K562 (cell line): ENCODE results near the gene KTN1.

Source experiments
- BRCA1 ChIP-seq, 2 experiments: fragments of 450-650 bp in 1 of 2; sonication (generic) in 1 of 2; formaldehyde crosslinking in 1 of 2; IDR thresholded peaks; 2 replicates each; pipeline versions ENCODE4 v1.5.0 to v1.6.1; 2017 to 2020; ENCODE audit warnings: mild to moderate bottlenecking in 1 of 2, missing genetic modification reagents in 1 of 2
- FOXK2 ChIP-seq, 2 experiments: fragments of 450-650 bp; IDR thresholded peaks in 1 of 2; conservative IDR thresholded peaks in 1 of 2; 2 replicates each; pipeline ENCODE4 v1.6.1; 2016; ENCODE audit warnings: low read depth in 2 of 2, mild to moderate bottlenecking in 1 of 2
- GABPA ChIP-seq: fragments of 200-800 bp; sonication (Bioruptor generic); conservative IDR thresholded peaks from 2 replicates; pipeline ENCODE4 v1.6.1; 2016; ENCODE audit warnings: low read depth, missing genetic modification characterization, missing compliant biosample characterization
- TF ChIP-seq, protein P1 (sequence below), 3 experiments: IDR thresholded peaks in 2 of 3; conservative IDR thresholded peaks in 1 of 3; 2 replicates each; pipeline ENCODE4 v1.5.1; 2011 to 2012; ENCODE audit warnings: low read length in 3 of 3, mild to moderate bottlenecking in 3 of 3, control low read depth in 2 of 3, improper control_type of control experiment in 1 of 3, inconsistent platforms in 1 of 3, low read depth in 1 of 3, mixed read lengths in 1 of 3, moderate library complexity in 1 of 3; ENCODE audit not compliant: insufficient read depth in 2 of 3
- TF ChIP-seq, protein P2 (sequence below): IDR thresholded peaks from 3 replicates; pipeline ENCODE4 v1.6.1; 2011; ENCODE audit warnings: borderline replicate concordance, mild to moderate bottlenecking, moderate library complexity; ENCODE audit not compliant: insufficient read length; ENCODE audit errors: extremely low read depth

DNA sequence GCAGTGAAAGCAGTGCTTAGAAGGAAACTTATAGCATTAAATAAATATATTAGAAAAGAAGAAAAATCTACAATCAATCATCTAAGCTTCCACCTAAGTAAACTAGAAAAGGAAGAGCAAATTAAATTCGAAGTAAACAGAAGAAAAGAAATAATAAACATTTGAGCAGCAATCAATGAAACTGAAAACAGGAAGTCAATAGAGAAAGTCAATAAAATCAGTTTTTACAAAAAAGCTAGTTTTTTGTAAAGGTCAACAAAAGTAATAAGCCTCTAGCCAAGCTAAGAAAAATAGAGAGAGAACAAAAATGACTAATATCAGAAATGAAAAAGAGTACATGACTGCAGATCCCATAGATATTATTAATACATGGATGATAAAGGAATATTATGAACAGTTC is 34.2 kb upstream of the KTN1 start:
- TF ChIP-seq, protein P1, sequence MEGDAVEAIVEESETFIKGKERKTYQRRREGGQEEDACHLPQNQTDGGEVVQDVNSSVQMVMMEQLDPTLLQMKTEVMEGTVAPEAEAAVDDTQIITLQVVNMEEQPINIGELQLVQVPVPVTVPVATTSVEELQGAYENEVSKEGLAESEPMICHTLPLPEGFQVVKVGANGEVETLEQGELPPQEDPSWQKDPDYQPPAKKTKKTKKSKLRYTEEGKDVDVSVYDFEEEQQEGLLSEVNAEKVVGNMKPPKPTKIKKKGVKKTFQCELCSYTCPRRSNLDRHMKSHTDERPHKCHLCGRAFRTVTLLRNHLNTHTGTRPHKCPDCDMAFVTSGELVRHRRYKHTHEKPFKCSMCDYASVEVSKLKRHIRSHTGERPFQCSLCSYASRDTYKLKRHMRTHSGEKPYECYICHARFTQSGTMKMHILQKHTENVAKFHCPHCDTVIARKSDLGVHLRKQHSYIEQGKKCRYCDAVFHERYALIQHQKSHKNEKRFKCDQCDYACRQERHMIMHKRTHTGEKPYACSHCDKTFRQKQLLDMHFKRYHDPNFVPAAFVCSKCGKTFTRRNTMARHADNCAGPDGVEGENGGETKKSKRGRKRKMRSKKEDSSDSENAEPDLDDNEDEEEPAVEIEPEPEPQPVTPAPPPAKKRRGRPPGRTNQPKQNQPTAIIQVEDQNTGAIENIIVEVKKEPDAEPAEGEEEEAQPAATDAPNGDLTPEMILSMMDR (IDR thresholded peaks at IDR 0.05 in 2 of 3, conservative IDR thresholded peaks at IDR 0.05 in 1 of 3; ENCODE audit: insufficient read depth in 2 of 3, low read depth in 1 of 3, low read length in 3 of 3), result no peak
- TF ChIP-seq GABPA (tag), result no peak
- TF ChIP-seq FOXK2 (conservative IDR thresholded peaks at IDR 0.05 in 1 of 2, IDR thresholded peaks at IDR 0.05 in 1 of 2; ENCODE audit: low read depth in 2 of 2), result no peak
- TF ChIP-seq BRCA1 (IDR thresholded peaks at IDR 0.05), result no peak
- TF ChIP-seq BRCA1 (CRISPR knock-in tag; IDR thresholded peaks at IDR 0.05), result no peak
- TF ChIP-seq, protein P2, sequence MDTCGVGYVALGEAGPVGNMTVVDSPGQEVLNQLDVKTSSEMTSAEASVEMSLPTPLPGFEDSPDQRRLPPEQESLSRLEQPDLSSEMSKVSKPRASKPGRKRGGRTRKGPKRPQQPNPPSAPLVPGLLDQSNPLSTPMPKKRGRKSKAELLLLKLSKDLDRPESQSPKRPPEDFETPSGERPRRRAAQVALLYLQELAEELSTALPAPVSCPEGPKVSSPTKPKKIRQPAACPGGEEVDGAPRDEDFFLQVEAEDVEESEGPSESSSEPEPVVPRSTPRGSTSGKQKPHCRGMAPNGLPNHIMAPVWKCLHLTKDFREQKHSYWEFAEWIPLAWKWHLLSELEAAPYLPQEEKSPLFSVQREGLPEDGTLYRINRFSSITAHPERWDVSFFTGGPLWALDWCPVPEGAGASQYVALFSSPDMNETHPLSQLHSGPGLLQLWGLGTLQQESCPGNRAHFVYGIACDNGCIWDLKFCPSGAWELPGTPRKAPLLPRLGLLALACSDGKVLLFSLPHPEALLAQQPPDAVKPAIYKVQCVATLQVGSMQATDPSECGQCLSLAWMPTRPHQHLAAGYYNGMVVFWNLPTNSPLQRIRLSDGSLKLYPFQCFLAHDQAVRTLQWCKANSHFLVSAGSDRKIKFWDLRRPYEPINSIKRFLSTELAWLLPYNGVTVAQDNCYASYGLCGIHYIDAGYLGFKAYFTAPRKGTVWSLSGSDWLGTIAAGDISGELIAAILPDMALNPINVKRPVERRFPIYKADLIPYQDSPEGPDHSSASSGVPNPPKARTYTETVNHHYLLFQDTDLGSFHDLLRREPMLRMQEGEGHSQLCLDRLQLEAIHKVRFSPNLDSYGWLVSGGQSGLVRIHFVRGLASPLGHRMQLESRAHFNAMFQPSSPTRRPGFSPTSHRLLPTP, result no peak
